NCI-H2227 treated with DMSO at 0.1 percent for 48 hours (cell line): ENCODE measurements around the gene ATG2A.

Source experiments
- DNase-seq: peaks from one replicate; lab custom pipeline; 2025; lab: John Stamatoyannopoulos, UW

The ATG2A gene

DNA sequence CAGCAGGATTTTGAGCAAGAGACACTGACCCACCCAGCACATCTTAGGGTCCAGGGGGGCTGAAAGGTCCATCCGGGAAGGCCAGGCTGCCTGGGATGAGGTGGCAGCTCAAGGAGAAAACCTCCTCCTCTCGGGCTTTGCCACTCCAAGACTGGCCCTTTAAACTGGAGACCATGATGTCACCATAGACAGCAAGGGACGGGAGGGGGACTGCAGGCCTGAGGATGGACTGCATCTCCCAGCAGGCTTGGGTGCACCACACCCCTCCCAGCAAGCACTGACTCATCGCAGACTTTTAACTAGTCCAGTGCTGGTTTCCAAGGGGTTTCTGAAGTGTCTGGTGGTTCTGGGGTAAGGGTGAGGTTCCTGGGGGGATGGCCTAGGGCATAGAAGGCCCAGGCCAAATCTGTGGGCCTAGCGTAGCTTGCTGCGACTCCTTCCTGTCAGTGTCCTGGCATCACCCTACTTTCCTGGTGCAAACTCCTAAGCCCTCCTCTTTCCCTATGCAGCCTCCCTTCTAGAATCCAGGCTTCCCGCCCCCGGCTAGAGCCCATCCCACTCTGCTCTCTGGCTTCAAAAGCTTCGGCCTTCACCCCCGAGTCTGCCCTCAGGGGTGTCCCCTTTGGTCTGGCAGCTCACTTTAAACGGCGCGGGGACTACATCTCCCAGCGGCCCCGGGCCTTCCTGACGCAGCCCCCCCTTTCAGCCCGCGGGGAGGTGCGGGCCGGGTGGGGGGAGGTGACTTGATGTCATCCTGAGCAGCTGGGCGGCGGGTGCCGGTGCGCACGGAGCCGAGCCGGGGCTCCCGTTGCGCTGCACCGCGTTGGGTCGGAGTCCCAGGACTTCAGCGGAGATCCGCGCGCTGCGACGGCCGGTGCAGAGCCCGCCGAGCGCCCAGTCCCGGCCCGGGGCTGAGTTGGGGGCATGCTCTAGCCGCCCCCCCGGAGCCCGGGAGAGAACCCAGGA lies 7.2 kb upstream of the ATG2A start, which contains the start of gene PPP2R5B:
Gene PPP2R5B (plus strand): TSS at position 746 of the 966 bp plus-strand sequence. CDS start 1,046 bp downstream, outside the sequence.
- peak; percentile 93 for DNase-seq

DNA sequence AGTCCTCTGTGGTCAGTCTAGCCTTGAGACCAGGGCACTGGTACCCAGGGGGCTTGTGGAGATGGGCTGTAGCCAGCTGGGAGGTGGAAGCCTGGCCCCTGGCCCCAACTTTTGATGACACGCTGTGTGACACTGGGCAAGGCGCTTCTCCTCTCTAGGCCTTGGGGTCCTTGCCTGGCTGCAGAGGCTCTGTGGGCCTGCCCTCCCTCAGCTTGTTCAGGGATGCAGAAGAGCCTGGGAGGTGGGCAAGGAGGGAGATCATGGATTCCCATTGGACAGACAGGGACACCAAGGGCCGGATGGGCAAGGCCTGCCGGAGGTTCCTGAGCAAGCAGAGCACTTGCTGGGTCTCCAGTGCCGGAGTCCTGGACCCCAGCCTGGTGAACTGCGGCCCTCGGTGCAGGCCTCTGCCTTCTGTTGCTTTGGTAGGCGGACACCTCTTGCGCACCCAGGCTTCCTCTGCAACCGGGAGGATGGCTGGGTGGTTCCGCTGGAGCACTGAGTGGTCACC lies 6.2 kb upstream of the ATG2A start:
- no peak for DNase-seq

DNA sequence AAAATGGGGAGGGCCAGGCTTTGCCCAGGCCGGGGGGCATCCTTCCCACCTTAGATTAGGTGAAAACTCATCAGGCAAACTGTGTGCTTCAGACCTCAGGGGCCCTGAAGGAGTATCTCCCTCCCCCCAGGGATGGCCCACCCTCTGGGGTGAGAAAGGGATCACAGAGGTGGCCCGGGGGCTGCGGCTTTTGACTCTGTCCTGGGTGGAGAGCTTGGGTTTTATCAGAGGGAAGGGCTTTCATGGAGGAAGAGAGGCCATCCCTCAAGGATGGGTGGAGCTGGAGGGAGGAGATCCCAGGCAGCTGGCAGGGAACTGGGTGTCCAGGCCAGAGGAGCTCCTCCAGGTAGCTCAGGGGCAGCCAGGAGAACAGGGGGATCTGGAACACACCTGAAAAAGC lies 4.4 kb upstream of the ATG2A start:
- no peak for DNase-seq

DNA sequence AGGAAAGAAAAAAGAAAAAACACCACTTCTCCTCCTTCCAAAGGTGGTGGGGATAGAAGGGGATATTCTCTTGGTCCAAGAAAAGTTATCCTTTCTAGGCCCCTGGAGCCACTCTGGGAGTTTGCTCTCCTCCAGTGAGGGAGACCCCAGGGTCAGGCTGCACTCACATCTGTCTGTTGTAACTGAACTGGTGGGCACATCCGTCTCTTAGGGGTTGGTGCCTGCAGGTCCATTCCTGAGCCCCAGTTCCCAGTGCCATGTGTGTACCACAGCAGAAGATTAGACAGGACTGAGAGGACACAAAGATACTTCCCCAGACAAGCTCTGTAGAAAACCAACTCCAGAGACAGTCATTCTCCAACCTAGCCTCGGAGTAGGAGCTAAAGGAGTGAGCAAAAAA lies 3.1 kb upstream of the ATG2A start:
- DNase-seq = no peak

DNA sequence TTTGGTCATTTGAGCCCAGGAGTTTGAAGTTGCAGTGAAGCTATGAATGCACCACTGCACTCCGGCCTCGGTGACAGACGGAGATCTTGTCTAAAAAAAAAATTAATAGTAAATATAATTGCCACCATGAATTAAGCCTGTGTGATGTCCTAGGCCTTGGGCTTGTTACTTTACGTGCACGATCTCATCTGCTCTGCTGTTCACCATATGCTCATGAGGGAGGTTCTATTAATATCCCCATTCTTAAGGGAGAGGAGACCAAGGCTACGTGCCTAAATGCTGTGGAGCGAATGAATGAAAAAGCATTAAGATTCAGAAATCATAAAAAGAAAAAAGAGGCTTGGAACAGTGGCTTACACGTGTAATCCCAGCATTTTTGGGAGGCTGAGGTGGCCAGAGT lies 2.6 kb upstream of the ATG2A start:
- no peak for DNase-seq

DNA sequence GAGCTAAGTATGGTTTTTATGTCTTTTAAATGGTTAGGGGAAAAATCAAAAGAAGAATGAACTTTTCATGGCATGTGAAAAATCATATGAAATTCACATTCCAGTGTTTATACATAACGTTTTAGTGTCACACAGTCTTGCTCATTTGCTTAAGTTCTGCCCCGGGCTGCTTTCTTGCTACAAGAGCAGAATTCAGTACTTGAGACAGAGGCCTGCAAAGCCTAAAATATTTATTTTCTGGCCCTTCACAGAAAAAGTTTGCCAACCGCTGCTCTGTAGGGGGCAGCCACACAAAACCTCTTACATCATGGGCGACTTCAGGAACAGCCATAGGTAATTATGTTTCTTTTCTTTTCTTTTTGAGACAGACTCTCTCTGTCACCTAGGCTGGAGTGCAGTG lies 1.0 kb upstream of the ATG2A start:
- DNase-seq = no peak

DNA sequence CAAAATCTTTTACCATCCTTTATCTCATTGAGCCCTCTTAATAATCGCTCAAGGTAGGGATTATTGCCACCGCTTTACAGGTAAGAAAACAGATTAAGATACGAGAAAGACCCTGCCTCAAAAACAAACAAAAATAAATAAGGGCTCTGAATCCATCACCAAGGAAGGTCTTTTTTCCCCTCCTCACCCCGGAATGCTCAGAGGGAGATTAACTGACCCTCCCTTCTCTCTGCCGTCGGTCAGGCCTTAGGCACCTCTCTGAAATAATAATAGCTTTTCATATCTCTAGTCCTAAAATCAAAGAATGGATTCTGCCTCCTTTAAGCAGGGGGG lies 620 bp upstream of the ATG2A start:
- DNase-seq = no peak

DNA sequence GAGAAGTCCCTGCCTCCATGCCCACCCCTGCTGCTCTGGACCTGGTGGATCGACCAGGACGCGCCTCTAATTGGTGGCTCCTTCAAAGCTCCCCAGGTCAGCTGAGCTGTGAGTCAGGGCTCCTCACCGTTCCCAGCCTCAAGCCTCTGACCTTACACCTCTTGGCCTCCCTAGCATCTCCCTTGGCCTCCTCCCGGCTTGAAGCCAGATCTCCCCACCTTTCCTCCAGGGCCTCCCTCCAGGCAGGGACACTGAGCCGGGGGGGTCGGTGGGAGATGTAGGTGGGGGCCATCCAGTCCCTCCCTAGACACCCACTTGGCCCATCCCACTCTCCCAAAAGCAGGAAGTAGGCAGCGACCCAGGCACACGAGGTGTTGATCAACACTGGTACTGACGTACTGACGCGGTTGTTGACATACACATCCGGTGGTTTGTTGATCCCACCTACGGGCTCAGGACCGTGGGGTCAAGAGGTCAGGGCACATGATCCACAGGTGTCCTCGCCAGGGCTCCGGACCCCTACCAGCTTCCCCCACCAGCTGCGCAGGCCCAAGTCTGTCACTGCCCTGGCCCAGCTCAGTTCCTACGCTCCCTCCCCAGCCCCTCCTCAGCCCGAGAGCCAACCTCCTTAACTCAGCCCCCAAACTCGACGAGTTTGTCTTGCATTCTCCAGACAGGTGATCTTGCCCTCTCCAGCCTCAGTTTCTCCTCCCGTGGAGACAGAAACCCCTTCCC lies 802 bp downstream of the ATG2A start:
- no peak for DNase-seq

DNA sequence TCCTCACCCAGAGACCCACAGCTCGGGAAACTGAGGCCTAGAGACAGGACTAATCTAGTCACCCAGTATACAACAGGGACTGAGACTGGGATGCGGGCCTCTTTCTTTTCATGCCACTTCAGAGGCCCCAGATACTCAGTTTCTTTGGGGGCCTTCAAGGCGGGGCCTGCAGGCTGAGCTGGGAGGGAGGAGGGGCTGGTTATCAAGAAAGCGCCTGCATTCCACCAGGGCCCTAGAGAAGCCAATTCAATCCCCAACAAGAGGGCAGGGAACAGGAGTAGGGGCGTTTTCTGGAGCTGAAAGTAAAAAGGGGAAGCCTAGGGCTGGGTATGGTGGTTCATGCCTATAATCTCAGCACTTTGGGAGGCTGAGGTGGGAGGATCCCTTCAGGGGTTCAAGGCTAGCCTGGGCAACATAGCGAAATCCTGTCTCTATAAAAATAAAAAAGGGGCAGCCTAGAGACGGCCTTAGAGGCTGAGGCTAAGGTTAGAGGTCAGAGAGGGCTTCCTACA lies 1.6 kb downstream of the ATG2A start:
- no peak for DNase-seq

DNA sequence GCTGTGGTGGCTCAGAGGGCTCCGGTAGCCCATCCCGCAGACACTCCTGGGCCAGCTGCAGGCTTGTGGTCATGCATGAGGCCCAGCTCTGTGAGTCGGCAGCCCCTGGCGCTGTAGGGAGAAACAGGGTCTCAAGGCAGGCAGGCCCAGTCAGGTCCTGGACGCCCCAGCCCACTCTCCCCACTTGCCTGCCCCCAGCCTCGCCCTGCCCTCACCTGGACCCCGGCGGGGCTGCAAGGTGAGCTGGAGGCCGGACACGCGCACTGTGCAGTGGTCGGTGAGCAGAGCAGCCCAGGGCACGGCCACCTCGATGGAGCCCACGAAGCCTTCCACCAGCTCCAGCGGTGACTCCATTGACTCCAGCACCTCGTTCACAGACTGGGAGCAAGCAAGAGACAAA lies 2.9 kb downstream of the ATG2A start:
- DNase-seq = no peak

DNA sequence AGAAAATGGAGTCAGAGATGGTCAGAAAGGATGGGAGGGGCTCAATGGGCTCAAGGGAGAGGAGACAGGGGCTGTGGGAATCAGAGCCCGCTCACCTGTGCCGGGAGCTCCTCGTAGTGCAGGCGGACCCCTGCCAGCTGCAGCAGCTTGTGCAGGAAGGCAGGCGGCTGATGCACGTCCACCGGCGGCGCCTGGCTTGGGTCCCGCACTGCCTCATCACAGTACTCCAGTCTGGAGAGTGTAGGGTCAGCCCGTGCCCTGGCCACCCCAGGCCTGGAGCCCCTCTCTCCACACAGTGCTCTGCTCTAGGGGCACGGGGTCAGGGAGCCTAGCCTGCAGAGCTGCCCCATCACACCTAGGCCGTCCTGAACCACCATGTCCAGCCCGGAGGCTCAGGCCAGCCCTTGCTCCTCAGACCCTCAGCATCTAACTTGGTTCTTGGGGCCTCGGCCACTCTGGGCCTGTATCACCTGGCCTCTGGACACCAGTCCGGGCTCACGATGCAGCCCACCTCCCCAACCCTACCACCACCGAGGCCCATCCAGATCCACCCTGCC lies 3.8 kb downstream of the ATG2A start:
- no peak for DNase-seq

DNA sequence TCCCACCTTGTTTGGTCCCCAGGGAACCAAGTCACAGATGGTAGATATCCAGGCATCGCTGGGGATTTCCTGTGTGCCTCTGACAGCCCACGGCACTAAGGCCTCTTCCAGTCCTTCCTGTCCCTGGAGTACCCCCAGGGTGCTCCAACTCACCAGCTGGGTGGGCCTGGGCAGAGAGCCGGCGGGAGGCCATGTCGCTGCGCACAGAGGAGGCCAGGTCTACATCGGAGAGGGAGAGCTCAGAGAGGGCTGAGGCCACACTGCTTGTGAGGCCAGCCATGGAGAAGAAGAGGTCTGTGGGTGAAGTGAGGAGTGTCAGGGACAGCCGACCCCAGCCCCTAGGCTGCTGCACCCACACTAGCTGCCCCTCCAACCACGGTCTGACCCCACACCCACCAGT lies 5.3 kb downstream of the ATG2A start:
- no peak for DNase-seq

DNA sequence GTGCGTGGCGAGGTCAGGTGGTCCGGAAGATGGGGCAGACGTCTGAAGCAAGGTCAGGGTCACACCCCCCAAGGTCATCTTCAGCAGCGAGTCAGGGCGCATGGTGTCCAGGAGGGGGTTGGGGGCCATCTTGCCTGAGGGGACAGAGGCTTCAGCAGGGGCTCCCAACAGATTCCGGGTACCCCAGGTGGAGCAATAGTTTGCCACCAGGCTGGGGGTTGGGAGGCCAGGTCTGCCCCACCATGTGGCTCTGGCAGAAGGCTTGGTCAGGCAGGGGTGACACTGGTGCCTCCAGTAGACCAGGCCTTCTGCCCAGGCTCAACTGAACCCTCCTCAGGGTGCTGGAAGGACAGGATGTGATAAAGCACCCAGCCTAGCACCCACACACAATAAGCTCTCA lies 5.9 kb downstream of the ATG2A start:
- DNase-seq = no peak

DNA sequence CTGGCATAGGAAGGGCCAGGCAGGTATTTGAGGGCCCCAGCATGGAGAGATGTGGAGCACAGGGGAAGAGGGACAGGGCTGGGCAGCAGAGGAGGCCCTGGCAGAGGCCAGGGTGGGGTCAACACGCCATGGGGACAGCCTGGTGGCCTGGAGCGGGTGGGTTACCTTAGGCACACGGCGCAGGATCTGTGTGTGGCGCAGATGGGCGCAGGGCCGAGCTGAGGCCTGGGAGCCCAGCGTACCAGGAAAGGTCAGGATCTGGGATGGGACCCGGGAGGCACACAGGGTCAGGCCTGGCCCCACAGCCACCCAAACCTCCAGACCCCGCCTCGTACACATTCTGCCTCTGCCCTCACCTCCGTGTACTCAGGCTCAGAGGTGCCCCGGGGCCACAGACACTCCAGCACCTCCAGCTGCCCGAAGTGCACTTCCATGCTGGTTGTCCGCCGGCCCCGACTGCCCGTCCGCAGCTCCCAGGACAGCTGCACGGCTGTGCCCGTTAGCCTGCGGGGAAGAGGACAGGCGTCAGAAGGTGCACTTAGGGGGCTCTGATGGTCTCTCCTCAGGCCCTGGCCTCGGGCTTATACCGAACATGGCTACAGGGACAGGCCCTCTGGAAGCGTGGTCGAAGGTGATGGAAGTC lies 6.4 kb downstream of the ATG2A start:
- DNase-seq = no peak

DNA sequence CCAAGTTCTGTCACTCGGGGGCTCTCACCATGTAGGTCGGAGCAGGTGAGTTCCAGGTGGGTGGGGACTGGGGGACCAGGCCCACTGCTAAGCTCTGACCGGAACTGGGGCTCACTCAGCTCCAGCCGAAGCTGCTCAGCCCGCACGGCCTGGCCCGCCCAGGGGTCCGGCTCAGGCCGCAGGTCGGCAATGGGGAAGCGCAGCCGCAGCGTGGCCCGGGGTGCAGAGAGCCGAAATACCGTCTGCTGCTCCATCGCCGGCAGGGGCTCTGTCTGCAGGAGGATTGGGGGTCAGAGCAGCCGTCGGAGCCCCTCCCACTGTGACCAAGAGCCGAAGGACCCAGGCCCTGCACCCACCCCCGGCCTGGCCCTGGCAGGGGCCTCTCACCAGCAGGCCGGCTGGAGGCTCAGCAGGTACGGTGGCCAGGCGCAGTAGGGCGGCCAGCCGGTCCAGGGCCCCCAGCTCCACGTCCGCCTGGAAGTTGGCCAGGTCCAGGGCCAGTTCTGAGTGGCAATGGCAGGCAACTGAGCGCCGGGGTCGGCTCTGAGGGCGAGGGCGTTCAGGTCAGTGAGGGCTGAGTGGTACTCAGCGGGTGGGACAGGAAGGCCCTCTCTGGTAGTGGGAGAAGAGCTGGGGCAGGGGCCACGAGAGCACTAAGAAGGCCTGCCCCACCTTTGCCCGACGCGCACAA lies 7.2 kb downstream of the ATG2A start:
- no peak for DNase-seq

DNA sequence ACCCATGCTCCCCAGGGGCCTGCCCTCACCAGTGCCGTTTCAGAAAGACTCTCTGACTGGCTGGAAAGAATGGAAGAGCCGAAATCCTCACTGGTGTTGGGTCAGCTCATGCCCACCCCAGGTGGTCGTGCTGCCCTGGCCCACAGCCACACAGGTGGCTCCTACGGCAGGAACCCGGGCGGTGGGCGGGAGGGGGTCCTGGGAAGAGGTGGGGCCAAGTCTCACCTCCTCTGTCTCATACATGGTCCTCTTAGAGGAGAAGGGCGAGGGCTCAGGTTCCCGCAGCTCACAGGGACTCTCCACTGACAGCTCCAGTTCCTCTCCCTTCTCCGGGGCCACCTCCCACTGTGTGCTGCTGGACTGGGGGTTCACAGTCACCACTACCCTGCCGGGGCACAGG lies 8.2 kb downstream of the ATG2A start:
- DNase-seq = no peak

DNA sequence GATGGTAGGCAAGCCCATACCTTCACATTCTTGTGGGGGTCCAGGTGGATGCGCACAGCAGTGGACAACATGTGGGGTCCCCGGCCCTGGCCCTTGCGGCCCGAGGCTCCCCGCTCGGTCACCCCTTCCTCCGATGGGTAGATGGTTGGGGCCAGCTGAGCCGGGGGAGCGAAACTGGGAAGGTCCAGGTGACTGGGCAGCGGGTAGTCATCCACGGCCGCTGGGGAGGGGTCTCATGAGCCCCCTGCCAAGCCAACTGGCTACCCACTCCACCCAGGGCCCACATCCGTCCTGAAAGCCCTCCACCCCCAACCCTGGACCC lies 10.7 kb downstream of the ATG2A start:
- no peak for DNase-seq

DNA sequence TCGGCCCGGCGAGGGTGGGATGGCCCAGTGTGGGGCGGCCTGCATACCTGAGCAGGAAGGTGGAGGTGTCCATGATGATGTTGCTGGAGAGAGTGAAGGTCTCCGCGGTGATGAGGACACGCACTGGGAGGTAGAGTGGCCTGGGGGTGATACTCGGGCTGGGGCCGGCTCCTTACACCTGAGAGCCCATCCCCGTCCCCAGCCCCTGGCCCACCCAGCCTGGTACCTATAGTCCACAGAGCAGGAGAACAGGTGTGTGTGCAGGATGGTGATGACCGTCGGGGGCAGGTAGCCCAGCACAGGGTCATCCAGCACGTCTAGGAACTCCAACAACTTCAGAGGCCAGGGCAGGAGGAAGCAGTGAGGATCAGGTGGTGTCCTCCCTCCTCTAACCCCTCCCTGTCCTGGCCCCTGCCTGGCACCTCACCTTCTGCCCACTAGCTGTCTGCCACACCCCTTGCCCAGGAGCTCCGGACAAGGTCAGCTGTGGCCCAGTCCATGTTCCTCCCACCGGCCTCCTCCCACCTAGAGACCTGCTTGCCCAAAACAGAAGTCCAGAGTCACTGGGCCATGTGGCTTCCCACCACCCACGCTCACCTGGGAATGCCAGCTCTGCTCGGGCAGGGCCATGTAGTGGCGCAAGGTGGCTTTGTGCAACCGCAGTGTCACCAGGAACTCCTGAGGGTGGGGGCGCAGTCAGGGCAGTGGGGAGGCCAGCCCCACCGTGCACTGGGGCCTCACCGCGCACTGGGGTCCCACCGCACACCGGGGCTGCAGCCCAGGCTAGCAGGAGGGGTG lies 11.3 kb downstream of the ATG2A start:
- DNase-seq = no peak

DNA sequence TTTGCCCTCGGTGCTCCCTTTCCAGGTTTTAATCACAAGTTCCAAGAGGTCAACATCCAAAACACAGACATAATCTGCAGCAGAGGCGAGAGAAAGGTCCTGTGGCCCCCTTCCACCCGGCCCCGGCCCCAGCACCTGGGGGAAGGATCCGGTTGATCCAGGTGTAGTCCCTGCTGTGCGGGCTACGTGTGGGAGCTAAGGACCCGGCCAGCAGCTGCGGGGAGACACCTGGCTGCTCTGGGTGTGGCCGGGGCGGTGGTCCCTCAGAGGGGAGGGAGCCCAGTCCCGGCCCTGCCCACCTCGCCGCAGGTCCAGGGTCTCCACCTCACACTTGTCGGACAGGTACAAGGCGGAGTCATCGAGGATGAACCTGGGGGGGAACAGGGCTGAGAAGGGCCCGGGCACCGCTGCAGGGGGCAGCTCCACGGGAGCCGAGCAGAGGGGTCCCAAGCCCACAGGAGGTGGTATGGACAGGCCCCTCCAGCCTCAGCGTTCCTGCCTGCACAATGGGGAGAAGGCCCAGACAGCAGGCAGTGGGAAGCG lies 13.6 kb downstream of the ATG2A start:
- no peak for DNase-seq

DNA sequence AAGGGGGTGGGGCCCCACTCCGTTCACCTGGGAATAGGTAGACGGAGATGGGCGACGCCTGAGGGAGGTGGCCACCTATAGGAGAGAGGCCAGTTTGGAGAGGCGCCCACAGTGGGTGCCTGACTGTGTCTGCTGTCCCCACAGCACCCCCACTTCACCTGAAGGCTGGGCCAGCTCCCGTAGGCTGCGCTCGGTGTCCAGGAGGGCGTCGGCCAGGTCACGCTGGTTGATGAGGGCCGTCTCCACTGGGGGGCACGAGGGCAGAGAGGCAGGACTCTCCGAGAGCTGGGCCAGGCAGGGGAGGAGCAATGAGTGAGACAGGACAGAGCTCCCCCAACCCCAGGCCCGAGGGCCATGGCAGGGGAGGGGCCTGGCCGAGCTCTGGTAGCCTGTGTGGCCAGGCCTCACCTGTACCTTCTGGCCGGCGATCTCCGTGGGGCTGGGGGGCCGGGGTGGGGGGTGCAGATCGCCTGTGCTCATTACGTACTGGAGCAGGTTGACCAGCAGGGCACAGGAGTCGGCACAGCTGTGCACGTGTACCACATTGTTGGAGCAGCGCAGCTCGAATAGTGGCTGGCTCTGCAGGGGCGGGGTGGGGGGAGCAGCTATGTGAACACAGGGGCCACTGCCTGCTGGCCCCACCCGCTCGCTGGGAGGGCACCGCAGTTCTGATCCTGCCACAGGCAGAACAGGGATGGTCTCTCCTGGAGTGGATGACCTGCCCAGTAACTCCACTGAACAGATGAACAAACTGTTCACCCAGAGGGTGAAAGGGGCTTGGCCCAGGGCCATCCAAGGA lies 14.7 kb downstream of the ATG2A start:
- DNase-seq = no peak
